ENCODE data around the gene HK1.
"Not testable (repeated sequence)": the region's sequence is repeated elsewhere in the genome, so short reads cannot be mapped to it uniquely, and the experiment has no call there.

DNA sequence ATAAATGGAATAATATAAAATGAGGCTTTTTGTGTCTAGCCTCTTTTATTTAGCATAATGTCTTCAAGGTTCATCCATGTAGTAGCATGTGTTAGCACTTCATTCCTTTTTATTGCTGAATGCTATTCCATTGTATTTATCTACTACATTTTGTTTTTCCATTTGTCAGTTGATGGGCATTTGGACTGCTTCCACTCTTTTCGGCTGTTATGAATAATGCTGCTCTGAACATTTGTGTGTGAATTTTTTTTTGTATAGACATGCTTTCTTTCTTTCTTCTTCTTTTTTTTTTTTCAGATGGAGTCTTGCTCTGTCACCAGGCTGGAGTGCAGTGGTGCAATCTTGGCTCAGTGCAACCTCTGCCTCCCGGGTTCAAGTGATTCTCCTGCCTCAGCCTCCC lies 50.6 kb downstream of the HK1 start:
- TF ChIP-seq, protein P1, sequence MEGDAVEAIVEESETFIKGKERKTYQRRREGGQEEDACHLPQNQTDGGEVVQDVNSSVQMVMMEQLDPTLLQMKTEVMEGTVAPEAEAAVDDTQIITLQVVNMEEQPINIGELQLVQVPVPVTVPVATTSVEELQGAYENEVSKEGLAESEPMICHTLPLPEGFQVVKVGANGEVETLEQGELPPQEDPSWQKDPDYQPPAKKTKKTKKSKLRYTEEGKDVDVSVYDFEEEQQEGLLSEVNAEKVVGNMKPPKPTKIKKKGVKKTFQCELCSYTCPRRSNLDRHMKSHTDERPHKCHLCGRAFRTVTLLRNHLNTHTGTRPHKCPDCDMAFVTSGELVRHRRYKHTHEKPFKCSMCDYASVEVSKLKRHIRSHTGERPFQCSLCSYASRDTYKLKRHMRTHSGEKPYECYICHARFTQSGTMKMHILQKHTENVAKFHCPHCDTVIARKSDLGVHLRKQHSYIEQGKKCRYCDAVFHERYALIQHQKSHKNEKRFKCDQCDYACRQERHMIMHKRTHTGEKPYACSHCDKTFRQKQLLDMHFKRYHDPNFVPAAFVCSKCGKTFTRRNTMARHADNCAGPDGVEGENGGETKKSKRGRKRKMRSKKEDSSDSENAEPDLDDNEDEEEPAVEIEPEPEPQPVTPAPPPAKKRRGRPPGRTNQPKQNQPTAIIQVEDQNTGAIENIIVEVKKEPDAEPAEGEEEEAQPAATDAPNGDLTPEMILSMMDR (IDR thresholded peaks at IDR 0.05): not testable (repeated sequence)
- not testable (repeated sequence) for TF ChIP-seq EZH2 (IDR thresholded peaks at IDR 0.05; ENCODE audit: borderline replicate concordance, insufficient read depth, low read depth, low read length, poor library complexity, severe bottlenecking)
